Pulmonary artery endothelial cell (primary cell): ENCODE data around the gene ZNF124. TPM values are rescaled to one million over a fixed set of nuclear protein-coding genes. Genes with fewer than 3 reads are reported as not detected.
"Not testable (repeated sequence)": the region's sequence is repeated elsewhere in the genome, so short reads cannot be mapped to it uniquely, and the experiment has no call there.

Source experiments
- DNase-seq: peaks from one replicate; pipeline ENCODE4 v3.0.0-alpha.2; 2011; ENCODE audit warnings: low read depth, low spot score
- total RNA-seq: library from RNA; depleted of rRNA; stranded (reverse); fragments of >200 nt; gene quantifications from 2 replicates; pipeline ENCODE4 v1.2.3, GENCODE V29; 2014

The ZNF124 gene
- 50.2 and 68.5 TPM in 2 replicates for total RNA-seq

- not testable (repeated sequence) for DNase-seq
Observed at GRCh38 chr1:247171875-247172563, at the start of gene ZNF124. Gene ZNF124 (minus strand): TSS chr1:247172020. CDS start chr1:247171877, 143 bp downstream.

DNA sequence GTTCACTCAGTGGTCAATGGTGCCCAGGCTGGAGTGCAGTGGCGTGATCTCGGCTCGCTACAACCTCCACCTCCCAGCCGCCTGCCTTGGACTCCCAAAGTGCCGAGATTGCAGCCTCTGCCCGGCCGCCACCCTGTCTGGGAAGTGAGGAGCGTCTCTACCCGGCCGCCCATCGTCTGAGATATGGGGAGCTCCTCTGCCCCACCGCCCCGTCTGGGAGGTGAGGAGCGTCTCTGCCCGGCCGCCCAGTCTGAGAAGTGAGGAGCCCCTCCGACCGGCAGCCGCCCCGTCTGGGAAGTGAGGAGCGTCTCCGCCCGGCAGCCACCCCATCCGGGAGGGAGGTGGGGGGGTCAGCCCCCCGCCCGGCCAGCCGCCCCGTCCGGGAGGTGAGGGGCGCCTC lies 48.5 kb upstream of the ZNF124 start:
- DNase-seq, result not testable (repeated sequence)

- DNase-seq, result no peak
Observed at GRCh38 chr1:247218121-247218651, 46.4 kb upstream of the ZNF124 start.

GRCh38 chr1:247216261-247216660 lies 44.4 kb upstream of the ZNF124 start:
- DNase-seq, result no peak

DNA sequence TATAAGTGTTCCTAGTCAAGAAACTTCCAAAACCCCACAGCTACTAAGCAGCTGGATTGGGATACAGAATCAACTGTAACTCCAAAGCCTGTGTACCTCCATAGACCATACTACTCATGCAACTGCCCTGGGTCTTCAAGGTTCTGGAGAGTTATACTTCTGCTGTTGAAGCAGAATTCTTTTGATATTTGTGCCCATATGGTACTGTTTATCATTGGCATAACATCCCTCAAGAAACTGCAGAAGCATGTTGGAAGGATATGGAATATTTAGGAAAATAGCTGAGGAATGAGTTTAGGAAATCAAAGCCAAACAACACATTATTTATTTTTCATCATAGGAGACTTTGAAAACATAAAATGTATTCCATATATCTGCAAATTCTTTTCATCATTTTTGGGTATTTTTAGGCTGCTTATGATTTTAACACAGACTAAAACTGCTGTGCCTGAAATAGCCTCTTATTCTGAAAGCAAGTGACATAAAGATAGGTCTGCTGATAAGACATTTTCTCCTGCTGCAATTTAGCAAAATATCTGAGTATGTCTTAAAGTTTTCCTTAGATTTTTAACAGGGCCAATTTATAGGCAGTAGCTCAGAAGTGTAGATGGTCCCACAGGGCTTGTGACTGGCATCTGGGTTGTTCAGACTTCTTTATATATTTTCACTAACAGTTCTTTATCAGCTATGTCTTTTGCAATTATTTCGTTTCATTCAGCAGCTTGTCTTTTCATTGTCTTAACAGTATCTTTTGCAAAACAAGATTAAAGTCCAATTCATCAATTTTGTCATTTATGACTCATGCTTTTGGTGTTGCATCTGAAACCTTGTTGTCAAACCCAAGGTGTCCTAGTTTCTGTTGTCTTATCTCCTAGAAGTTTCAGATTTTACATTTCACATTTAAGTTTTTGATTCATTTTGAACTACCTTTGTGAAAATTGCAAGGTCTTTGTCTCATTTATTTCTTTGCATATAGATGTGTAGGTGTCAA lies 41.1 kb upstream of the ZNF124 start:
- no peak for DNase-seq

DNA sequence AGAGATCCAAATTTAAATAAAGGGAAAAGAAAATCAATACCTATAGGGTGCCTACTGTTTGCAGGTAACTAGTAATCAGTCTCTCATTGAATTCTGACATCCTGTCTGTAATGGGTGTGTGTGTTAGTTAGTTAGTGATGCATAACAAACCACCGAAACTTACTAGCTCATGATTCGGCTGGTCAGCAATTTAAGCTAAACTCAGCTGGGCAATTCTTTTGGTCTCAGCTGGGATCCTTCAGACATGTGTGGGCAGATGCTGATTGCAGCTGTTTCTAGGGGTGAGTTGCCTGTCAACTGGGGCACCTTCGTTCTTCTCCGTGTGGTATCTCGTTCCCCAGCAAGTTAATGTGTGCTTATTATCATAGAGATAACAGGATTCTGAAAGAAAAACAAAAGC lies 40.2 kb upstream of the ZNF124 start:
- DNase-seq, result no peak

- DNase-seq, result no peak
Observed at GRCh38 chr1:247211339-247211738, 39.5 kb upstream of the ZNF124 start.

DNA sequence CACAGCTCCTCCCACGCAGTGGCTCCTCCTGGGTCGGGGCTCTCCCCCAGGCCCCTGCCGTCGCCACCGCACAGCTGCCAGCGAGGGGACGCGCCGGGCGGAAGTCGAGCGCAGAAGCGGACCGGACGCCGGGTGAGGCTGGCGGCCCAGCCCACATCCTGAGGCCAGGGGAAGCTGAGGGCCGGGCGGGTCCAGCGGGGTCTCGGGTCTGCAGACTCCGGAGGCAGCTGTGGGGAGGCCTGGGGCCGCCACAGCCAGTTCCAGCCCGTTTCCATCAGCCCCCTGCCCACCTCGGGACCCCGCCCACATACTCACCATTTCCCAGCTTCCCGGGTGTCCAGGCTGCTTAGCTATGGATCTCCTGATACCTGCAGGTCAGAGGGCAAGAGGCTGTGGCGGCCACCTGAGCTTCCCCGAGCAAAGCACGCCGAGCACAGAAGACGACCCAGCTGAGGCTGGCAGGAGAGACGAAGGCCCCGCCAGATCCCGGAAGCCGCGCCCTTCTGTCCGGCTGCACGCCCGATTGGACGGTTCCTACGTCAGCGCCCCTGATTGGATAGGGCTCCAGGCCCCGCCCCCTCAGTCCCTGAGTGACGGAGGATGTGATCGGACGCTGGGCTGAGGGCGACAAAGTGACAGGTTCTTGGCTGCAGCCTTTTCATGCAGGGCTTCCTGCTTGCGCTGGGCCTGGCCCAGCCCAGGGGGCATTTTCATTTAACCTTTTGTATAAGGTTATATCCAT lies 38.7 kb upstream of the ZNF124 start:
- peak; percentile 68 for DNase-seq

DNA sequence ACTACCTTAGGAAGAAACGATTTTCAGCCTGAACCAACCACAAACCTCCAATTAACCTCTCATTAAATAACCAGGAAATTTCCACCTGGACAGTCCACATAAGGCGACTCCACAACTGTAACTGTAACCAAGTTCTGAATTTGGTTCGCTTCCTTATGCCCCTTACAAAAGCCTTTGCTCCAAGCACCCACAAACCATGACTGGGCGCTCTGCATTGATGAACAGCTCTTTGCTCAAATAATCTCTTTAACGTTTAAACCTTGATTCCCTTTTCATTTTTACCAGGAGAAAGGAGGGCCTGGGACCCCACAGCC lies 38.2 kb upstream of the ZNF124 start:
- DNase-seq, result no peak

DNA sequence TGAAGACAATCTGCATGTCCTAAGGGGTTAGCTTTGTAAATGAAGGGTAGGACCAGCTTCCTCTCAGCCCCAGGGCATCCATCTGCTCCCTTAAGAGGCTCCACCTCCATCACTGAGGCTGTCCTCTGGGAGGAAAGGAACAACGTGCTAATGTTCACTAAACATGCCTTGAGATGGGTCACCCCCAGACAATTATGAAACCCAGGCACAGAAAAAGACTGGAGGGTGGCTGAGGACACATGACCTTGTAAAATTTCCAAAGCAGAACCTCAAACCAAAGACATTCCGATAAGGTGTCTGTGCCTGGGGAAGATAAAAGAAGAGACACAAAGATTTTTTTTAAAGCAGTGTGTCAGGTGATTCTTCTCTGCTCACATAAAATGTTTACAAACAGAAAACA lies 37.6 kb upstream of the ZNF124 start:
- no peak for DNase-seq

DNA sequence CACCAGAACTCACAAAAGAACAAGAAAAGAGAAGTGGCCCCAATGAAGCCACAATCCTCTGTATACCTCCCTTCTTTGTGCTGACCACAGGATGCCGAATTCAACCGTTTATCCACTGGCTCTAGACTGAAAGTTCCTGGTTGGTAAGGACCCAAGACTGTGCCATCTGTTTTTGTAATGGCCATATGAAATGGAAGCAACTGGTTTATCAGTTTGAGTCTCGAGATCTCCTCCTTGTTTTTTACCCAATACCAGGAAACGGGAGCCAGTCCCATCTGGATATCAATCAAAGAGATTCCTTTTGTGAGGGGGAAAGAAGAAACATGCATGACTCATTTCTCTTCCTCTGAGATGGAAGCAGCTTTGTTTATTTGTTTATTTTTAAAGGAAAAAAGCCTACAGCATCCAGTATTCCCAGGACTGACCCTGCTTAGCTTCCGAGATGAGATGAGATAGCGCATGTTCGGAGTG lies 32.4 kb upstream of the ZNF124 start:
- no peak for DNase-seq

DNA sequence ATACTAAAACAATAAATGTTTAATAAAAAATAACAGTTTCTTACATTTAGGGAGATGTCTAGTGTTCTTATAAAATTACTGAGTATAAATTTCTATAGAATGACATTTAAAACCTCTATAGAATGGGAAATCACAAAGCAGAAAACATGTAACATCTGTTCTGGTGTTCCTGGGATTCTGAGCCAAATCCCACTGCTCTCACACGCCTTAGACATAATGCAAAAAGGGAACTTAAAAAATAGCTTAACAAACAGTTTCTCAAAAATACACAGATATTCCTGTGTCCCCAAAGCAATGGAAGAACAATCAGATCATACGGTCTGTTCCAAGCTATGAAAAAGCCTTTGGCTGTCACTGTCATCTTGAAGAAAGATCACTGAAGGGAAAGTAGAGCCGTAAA lies 27.0 kb upstream of the ZNF124 start:
- DNase-seq, result no peak

DNA sequence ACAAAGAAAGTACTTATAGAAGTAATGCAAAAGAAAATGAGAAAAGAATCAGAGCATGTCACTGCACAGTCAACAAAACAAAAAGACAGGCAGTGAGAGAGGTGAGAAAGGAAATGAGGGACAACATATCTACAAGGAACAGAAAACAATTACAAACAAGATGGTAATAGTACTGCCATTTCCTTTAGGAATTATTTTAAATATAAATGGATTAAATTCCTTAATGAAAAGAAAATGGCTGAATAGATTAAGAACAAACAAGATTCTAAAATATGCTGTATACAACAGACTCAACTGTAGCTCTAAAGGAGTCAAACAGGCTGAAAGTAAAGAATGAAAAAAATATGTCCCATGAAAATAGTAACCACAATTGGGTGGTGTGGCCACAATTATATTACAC lies 22.1 kb upstream of the ZNF124 start:
- DNase-seq, result no peak

- DNase-seq, result no peak
Observed at GRCh38 chr1:247189981-247190798, 18.4 kb upstream of the ZNF124 start.

DNA sequence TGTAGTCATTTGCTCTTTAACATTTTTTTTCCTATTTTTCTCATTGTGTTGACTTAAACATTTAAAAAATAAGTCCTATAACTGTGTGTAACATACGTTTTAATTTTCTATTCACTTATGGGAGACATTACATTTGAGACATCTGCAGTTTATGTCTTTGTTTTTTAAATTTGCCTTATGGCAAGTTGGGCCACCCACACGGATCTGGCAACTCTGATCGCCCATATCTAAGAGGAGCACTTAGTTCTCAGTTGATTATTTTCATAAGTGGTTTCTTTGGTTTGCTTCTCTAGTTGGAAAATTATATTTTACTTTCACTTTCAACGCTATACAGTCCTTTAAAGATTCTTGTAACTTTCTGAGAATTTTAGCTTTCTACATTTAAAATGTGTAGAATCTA lies 13.8 kb upstream of the ZNF124 start:
- DNase-seq, result no peak

- no peak for DNase-seq
Observed at GRCh38 chr1:247184254-247184653, 12.4 kb upstream of the ZNF124 start.

DNA sequence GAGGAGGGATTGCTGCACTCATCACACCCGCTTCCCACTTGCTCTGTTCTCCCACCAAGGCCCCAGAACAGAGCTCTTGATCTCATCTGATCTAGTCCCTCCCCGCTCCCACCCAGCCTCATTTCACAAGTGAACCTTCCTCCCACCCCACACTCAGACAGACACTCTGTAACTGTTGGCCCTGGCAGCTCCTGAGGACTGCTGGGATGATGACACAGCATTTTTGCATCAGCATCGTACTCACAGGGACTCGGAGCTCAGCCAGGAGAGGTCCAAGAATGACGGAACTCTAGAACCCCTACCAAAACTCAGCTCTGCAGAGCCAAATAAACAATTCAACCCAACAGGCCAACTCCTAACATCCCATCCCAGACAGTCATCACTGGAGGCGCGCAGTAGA lies 11.2 kb upstream of the ZNF124 start:
- DNase-seq, result no peak

GRCh38 chr1:247180581-247180980 lies 8.8 kb upstream of the ZNF124 start:
- no peak for DNase-seq

DNA sequence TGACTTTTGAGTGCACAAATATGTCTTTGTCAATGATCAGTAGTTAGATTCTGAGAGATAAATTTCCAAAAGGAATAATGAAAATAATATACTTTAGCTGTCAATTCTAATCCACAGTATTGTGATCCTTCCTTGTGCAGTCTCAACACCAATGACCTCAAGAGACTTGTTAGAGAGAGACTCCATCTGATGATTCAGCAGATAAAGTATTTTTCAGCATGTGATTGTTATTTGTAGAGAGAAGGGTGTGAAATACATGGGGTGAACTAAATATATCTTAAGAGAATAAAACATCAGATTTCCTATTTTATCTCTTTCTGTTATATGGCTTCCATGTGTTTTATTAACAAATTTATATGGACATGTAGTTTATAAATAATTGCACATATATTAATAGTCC lies 5.9 kb upstream of the ZNF124 start:
- no peak for DNase-seq

DNA sequence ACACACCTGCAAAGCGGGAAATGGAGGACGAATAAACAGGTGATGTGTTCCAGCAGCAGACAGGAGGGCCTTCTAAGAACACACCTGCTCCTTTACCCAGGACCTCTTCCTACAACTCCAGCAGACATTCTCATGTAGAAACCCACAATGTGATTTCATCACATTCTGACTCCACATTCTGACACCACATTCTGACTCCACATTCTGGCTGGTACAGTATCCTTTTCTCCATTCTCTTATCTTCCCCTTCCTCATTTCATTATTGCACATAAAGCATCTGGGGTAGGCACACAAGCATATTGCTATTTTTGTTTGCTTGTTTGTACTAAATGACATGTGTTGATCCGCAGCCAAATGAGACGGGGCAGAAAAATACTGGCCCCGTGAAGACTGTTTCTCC lies 3.6 kb upstream of the ZNF124 start:
- DNase-seq, result no peak

DNA sequence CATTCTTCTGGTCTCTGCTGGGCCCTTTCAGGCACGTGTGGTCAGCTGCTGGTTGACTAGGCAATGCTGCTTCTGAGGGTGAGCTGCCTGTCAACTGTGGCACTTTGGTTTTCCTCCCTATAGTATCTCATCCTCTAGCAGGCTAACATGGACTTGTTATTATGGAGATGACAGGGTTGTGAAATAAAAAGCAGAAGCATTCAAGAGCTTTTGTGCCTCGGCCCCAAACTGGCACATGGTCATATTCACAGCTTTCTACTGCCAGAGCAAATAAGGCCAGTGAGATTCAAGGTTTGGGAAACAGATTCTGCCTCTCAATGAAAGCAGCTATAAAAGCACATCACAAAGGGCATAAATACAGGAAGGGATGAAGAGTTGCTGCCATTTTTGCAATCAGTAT lies 1.6 kb upstream of the ZNF124 start:
- DNase-seq, result no peak
